Skin of body (tissue), 2 donors: ENCODE measurements around the gene PEPD. TPM values are rescaled to one million over a fixed set of nuclear protein-coding genes. Genes with fewer than 3 reads are reported as not detected.
"Not testable (repeated sequence)": the region's sequence is repeated elsewhere in the genome, so short reads cannot be mapped to it uniquely, and the experiment has no call there.

ENCODE experiments used
- DNase-seq: peaks from one replicate; lab custom pipeline; 2025; lab: John Stamatoyannopoulos, UW
- total RNA-seq: library from RNA; depleted of rRNA; stranded (reverse); fragments of >200 nt; gene quantifications from one replicate; pipeline ENCODE4 v1.2.3, GENCODE V29; 2014

The PEPD gene
- total RNA-seq, 1 donor from 2014 or later, result 26.6 TPM

- DNase-seq, result no peak
These were observed 23.1 kb downstream of the PEPD start for GRCh38 chr19:33498391-33499000.

GRCh38 chr19:33497778-33498175 is 23.8 kb downstream of the PEPD start:
- no peak for DNase-seq

GRCh38 chr19:33497131-33497777 is 24.3 kb downstream of the PEPD start:
- DNase-seq, result no peak

- no peak for DNase-seq
These were observed 25.3 kb downstream of the PEPD start for GRCh38 chr19:33496038-33496895.

GRCh38 chr19:33493401-33494275 is 28.0 kb downstream of the PEPD start:
- DNase-seq, result no peak

GRCh38 chr19:33492951-33493350 is 28.6 kb downstream of the PEPD start:
- DNase-seq, result no peak

GRCh38 chr19:33492090-33492489 is 29.5 kb downstream of the PEPD start:
- DNase-seq, result no peak

- not testable (repeated sequence) for DNase-seq
These were observed 31.0 kb downstream of the PEPD start for GRCh38 chr19:33490596-33490995.

- DNase-seq, result no peak
These were observed 31.5 kb downstream of the PEPD start for GRCh38 chr19:33490041-33490451.

GRCh38 chr19:33488826-33489225 is 32.8 kb downstream of the PEPD start:
- DNase-seq, result no peak

GRCh38 chr19:33487901-33488800 is 33.4 kb downstream of the PEPD start:
- no peak for DNase-seq

GRCh38 chr19:33486936-33487811 is 34.4 kb downstream of the PEPD start:
- DNase-seq, result no peak

GRCh38 chr19:33486407-33486806 is 35.2 kb downstream of the PEPD start:
- DNase-seq, result no peak

- no peak for DNase-seq
These were observed 37.3 kb downstream of the PEPD start for GRCh38 chr19:33484226-33484774.

- DNase-seq, result no peak
These were observed 39.1 kb downstream of the PEPD start for GRCh38 chr19:33482476-33482875.

- DNase-seq, result no peak
These were observed 39.7 kb downstream of the PEPD start for GRCh38 chr19:33481863-33482262.

- not testable (repeated sequence) for DNase-seq
These were observed 42.0 kb downstream of the PEPD start for GRCh38 chr19:33479570-33479969.

- no peak for DNase-seq
These were observed 43.8 kb downstream of the PEPD start for GRCh38 chr19:33477781-33478180.

GRCh38 chr19:33476151-33476707 is 45.4 kb downstream of the PEPD start:
- no peak for DNase-seq
